T-helper 17 cell (primary cell): ENCODE results near the gene TAF4B. TPM values are rescaled to one million over a fixed set of nuclear protein-coding genes. Genes with fewer than 3 reads are reported as not detected.
"Not testable (repeated sequence)": the region's sequence is repeated elsewhere in the genome, so short reads cannot be mapped to it uniquely, and the experiment has no call there.

ENCODE experiments used
- ATAC-seq: fragments of 150-1000 bp; cut with Tn5 transposase; 2 replicates; pipeline ENCODE4 v1.10.0; 2021; ENCODE audit warnings: mild to moderate bottlenecking, moderate library complexity
- DNase-seq, 3 donors: peaks; one replicate each; pipeline versions ENCODE4 v3.0.0 to v3.0.0-alpha.2; 2020 to 2021
- H3K9me3 ChIP-seq: one replicate; pipeline ENCODE4 v1.7.0; 2013; ENCODE audit warnings: low read length, mild to moderate bottlenecking; ENCODE audit not compliant: control insufficient read depth, poor library complexity, severe bottlenecking
- H3K27ac Mint-ChIP-seq: one replicate; pipeline ENCODE4 v1.8.0; 2022; ENCODE audit warnings: mild to moderate bottlenecking, moderate library complexity, mixed read lengths
- H3K27me3 Mint-ChIP-seq: one replicate; pipeline ENCODE4 v1.8.0; 2022; ENCODE audit warnings: mixed read lengths
- H3K36me3 Mint-ChIP-seq: one replicate; pipeline ENCODE4 v1.8.0; 2022; ENCODE audit warnings: low read depth, mixed read lengths
- H3K4me1 Mint-ChIP-seq: one replicate; pipeline ENCODE4 v1.8.0; 2022; ENCODE audit warnings: mild to moderate bottlenecking, mixed read lengths
- H3K4me3 Mint-ChIP-seq: one replicate; pipeline ENCODE4 v1.8.0; 2022; ENCODE audit warnings: mild to moderate bottlenecking, moderate library complexity, mixed read lengths
- total RNA-seq, 4 donors: library from RNA in 2 of 4; stranded (reverse) in 2 of 4; gene quantifications; one replicate each; pipeline ENCODE4 v1.2.3 and lab custom pipeline; 2022 to 2026

The TAF4B gene
- total RNA-seq, 2 donors from 2014 or later, result 9.2 to 10.4 TPM

GRCh38 chr18:26210147-26210546, 16.1 kb upstream of the TAF4B start:
- no peaks in the 10 kb centered on the region for H3K27me3 Mint-ChIP-seq
- no peaks in the 10 kb centered on the region for H3K36me3 Mint-ChIP-seq
- H3K27ac Mint-ChIP-seq, result no peak overlapping the region
- no peak for ATAC-seq
- no peak for DNase-seq
- no peak overlapping the region for H3K4me3 Mint-ChIP-seq
- no peaks in the 10 kb centered on the region for H3K9me3 ChIP-seq
- peaks cover 8% of the 10 kb centered on the region for H3K4me1 Mint-ChIP-seq

DNA sequence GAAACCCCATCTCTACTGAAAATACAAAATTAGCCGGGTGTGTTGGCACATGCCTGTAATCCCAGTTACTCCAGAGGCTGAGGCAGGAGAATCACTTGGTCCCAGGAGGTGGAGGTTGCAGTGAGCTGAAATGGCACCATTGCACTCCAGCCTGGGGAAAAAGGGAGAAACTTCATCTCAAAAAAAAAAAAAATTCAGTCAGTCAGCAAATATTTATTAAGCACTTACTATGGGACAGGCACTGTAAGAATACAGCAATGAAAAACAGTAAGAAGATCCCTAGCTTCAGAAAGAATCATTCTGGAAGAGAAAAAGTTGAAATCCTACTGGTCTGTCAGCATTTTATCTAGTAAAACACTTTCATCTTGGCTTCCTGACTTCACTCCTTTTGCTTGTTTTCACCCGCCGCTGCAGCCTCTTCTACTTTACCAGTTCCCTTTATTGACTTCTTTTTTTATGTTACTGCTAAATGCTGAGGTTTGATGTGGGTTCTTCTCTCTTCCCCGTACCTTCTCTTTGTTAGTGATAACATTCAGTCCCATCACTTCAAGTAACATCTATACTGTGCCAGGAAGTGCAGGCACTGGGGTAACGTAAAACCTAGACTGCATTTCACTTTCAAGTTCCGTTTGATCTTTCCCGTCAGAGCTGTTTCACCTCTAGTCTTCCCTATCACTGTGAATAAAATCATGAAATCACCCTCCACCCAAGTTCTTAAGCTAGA, 10.8 kb upstream of the TAF4B start:
- Mint-ChIP-seq H3K27me3 (no peaks in the 10 kb centered on the region), H3K4me1 (peaks cover 17% of the 10 kb centered on the region), H3K4me3 (peak overlapping the region; percentile 90), H3K27ac (peak overlapping the region; percentile 91), H3K36me3 (no peaks in the 10 kb centered on the region)
- no peaks in the 10 kb centered on the region for H3K9me3 ChIP-seq
- ATAC-seq (peak; percentile 97), DNase-seq (no peak)

- Mint-ChIP-seq H3K27me3 (no peaks in the 10 kb centered on the region), H3K4me1 (peaks cover 26% of the 10 kb centered on the region), H3K4me3 (peak overlapping the region; percentile 96), H3K36me3 (no peaks in the 10 kb centered on the region), H3K27ac (peak overlapping the region; percentile 92)
- DNase-seq (no peak), ATAC-seq (no peak)
- H3K9me3 ChIP-seq, result no peaks in the 10 kb centered on the region
These were observed 1.1 kb upstream of the TAF4B start for GRCh38 chr18:26225022-26225693.

DNA sequence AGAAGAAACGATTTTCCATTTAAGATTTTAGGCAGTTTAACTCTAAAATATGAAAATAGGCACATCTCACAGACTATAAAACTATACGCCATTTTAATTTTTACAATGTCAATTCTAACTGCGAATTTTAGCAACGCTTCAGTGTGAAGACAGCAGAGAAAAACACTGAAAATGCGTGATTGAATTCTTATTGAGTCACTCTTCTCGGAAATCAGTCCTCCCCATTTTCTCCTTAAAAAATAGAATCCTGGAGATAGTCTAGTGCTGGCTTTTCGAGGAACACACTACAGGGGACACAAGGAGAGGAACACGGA, 373 bp upstream of the TAF4B start:
- no peak for ATAC-seq
- peak overlapping the region; percentile 96 for H3K4me3 Mint-ChIP-seq
- H3K4me1 Mint-ChIP-seq, result peaks cover 26% of the 10 kb centered on the region
- H3K36me3 Mint-ChIP-seq, result no peaks in the 10 kb centered on the region
- H3K27ac Mint-ChIP-seq, result peak overlapping the region; percentile 92
- DNase-seq, result no peak
- H3K9me3 ChIP-seq, result no peaks in the 10 kb centered on the region
- no peaks in the 10 kb centered on the region for H3K27me3 Mint-ChIP-seq

GRCh38 chr18:26227051-26227670, 916 bp downstream of the TAF4B start:
- DNase-seq (no peak), ATAC-seq (no peak)
- H3K36me3 Mint-ChIP-seq, result no peaks in the 10 kb centered on the region
- H3K9me3 ChIP-seq, result no peaks in the 10 kb centered on the region
- H3K27me3 Mint-ChIP-seq, result no peaks in the 10 kb centered on the region
- H3K27ac Mint-ChIP-seq, result peak overlapping the region; percentile 92
- H3K4me3 Mint-ChIP-seq, result peak overlapping the region; percentile 96
- peaks cover 25% of the 10 kb centered on the region for H3K4me1 Mint-ChIP-seq

DNA sequence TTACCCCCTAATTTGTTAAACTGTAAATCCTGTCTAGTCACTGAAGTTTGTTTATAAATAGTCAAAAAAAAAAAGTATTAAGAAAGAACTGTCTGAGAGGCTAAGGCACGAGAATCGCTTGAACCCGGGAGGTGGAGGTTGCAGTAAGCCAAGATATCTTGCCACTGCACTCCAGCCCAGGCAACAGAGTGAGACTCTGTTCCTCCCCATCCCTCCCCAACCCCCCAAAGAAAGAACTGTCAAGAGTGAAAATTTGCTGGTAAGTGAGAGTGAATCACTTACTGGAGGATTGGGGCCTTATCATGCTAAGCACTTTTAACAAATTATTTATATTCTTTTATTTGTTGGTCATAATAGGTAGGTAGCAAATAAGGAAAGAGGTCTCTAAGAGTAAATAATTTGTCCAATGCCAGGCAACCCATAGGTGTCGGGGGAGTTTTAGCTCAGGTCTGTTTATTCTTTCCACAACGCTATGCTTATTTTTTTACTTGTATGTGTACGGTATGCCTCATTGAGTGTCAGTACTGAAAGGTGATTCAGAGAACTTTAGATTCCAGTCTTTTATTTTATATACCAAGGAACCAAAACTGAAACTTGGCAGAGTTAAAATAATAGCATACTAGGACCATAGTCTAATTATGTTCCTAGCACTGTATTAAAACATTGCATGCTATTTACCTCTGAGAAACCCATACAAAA, 2.5 kb downstream of the TAF4B start:
- Mint-ChIP-seq H3K4me3 (no peak overlapping the region), H3K4me1 (peaks cover 30% of the 10 kb centered on the region), H3K27ac (peak overlapping the region; percentile 92), H3K36me3 (no peaks in the 10 kb centered on the region), H3K27me3 (no peaks in the 10 kb centered on the region)
- ATAC-seq (no peak), DNase-seq (no peak)
- H3K9me3 ChIP-seq, result no peaks in the 10 kb centered on the region

DNA sequence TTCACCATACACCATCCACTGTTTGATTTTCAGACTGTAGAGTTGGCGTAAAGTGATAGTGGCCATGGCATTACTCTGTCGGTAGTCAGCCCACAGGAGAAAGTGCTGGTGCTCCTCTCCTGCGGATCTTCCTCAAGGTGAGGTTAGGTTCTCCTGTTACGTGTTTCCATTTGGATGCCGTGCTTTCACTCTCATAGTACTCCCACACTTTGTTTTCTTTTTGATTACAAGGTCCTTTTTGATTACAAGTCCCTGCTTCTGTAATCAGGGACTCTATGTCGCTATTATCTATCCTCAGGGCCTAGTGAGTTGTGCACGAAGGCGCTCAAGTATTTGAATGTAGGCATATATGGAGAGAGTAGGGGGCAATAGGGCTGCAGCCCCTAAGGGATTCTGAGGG, 4.3 kb downstream of the TAF4B start:
- peaks cover 29% of the 10 kb centered on the region for H3K4me1 Mint-ChIP-seq

GRCh38 chr18:26233208-26233607, 7.0 kb downstream of the TAF4B start:
- H3K9me3 ChIP-seq, result no peaks in the 10 kb centered on the region
- DNase-seq (no peak), ATAC-seq (no peak)
- no peak overlapping the region for H3K27ac Mint-ChIP-seq
- peaks cover 15% of the 10 kb centered on the region for H3K4me1 Mint-ChIP-seq
- H3K27me3 Mint-ChIP-seq, result no peaks in the 10 kb centered on the region
- no peak overlapping the region for H3K4me3 Mint-ChIP-seq
- no peaks in the 10 kb centered on the region for H3K36me3 Mint-ChIP-seq

More for the DNA sequence above, 4.3 kb downstream of the TAF4B start:
- Mint-ChIP-seq H3K27ac (no peak overlapping the region), H3K27me3 (no peaks in the 10 kb centered on the region), H3K4me3 (no peak overlapping the region), H3K36me3 (no peaks in the 10 kb centered on the region)
- no peak for ATAC-seq
- no peaks in the 10 kb centered on the region for H3K9me3 ChIP-seq
- no peak for DNase-seq

DNA sequence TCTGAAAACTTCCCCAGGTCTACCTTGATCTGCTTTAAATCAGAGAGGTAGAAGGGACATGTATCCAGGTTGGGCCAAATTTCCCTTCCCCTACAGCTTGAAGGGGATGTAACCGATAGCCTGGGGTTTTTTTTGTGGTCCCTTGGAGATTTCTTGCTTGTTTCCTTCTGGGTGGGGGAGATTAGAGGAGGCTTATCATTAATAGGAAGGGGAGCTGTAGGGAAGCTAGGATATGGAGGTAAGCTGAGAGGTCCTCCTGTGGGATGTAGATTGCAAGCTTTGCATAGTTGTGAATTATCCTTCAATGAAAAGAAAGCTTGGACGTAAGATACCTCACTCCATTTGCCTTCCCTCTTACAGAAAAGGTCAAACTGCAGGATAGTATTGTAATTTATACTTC, 11.1 kb downstream of the TAF4B start:
- not testable (repeated sequence) for H3K27ac Mint-ChIP-seq, DNase-seq, H3K36me3 Mint-ChIP-seq, H3K27me3 Mint-ChIP-seq, H3K4me3 Mint-ChIP-seq, H3K4me1 Mint-ChIP-seq, H3K9me3 ChIP-seq, ATAC-seq

DNA sequence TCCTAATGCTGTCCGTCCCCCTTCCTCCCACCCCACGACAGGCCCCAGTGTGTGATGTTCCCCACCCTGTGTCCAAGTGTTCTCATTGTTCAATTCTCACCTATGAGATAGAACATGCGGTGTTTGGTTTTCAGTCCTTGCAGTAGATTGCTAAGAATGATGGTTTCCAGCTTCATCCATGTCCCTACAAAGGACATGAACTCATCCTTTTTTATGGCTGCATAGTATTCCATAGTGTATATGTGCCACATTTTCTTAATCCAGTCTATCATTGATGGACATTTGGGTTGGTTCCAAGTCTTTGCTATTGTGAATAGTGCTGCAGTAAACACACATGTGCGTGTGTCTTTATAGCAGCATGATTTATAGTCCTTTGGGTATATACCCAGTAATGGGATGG, 12.5 kb downstream of the TAF4B start:
- H3K4me1 Mint-ChIP-seq, H3K27me3 Mint-ChIP-seq, DNase-seq, H3K27ac Mint-ChIP-seq, ATAC-seq, H3K36me3 Mint-ChIP-seq, H3K9me3 ChIP-seq, H3K4me3 Mint-ChIP-seq: not testable (repeated sequence)

GRCh38 chr18:26242392-26242791, 16.1 kb downstream of the TAF4B start:
- ATAC-seq, H3K27ac Mint-ChIP-seq, H3K36me3 Mint-ChIP-seq, H3K9me3 ChIP-seq, H3K4me1 Mint-ChIP-seq, H3K4me3 Mint-ChIP-seq, DNase-seq, H3K27me3 Mint-ChIP-seq: not testable (repeated sequence)

DNA sequence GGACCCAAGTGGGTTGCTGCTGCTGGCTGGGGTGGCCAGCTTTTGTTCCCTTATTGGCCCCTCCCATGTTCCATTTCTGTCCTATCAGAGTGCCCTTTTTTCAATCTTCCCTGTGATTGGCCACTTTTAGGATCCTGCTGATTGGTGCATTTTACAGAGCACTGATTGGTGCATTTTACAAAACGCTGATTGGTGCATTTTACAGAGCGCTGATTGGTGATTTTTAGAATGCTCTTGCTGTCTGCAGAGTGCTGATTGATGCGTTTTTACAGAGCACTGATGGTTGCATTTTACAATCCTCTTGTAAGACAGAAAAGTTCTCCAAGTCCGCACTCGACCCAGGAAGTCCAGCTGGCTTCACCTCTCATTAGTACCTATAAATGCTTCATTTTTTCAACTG, 19.2 kb downstream of the TAF4B start:
- H3K4me3 Mint-ChIP-seq, H3K36me3 Mint-ChIP-seq, H3K4me1 Mint-ChIP-seq, H3K9me3 ChIP-seq, H3K27me3 Mint-ChIP-seq, DNase-seq, H3K27ac Mint-ChIP-seq, ATAC-seq: not testable (repeated sequence)

GRCh38 chr18:26252411-26252810, 26.2 kb downstream of the TAF4B start:
- peaks cover 15% of the 10 kb centered on the region for H3K4me1 Mint-ChIP-seq
- no peaks in the 10 kb centered on the region for H3K9me3 ChIP-seq

More at GRCh38 chr18:26252411-26252810, 26.2 kb downstream of the TAF4B start:
- ATAC-seq, result no peak
- H3K4me3 Mint-ChIP-seq, result no peak overlapping the region
- no peaks in the 10 kb centered on the region for H3K27me3 Mint-ChIP-seq
- no peak overlapping the region for H3K27ac Mint-ChIP-seq
- H3K36me3 Mint-ChIP-seq, result no peaks in the 10 kb centered on the region
- DNase-seq, result no peak
